ENCODE results near the gene PPP3R1.

GRCh38 chr2:68151037-68151436, 101.3 kb downstream of the PPP3R1 start:
- TF ChIP-seq, protein P1, sequence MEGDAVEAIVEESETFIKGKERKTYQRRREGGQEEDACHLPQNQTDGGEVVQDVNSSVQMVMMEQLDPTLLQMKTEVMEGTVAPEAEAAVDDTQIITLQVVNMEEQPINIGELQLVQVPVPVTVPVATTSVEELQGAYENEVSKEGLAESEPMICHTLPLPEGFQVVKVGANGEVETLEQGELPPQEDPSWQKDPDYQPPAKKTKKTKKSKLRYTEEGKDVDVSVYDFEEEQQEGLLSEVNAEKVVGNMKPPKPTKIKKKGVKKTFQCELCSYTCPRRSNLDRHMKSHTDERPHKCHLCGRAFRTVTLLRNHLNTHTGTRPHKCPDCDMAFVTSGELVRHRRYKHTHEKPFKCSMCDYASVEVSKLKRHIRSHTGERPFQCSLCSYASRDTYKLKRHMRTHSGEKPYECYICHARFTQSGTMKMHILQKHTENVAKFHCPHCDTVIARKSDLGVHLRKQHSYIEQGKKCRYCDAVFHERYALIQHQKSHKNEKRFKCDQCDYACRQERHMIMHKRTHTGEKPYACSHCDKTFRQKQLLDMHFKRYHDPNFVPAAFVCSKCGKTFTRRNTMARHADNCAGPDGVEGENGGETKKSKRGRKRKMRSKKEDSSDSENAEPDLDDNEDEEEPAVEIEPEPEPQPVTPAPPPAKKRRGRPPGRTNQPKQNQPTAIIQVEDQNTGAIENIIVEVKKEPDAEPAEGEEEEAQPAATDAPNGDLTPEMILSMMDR (conservative IDR thresholded peaks at IDR 0.05; ENCODE audit: low read depth, low read length), result no peak
- no peak for TF ChIP-seq EZH2 (IDR thresholded peaks at IDR 0.05; ENCODE audit: borderline replicate concordance, low read depth, low read length, poor library complexity, severe bottlenecking)
